HEK293 (cell line): ENCODE measurements around the gene FAM184A.

ENCODE experiments used
- CTCF ChIP-seq: fragments of 450-650 bp; formaldehyde crosslinking; IDR thresholded peaks from 2 replicates; pipeline ENCODE4 v1.5.1; 2016; ENCODE audit warnings: missing biosample characterization, missing genetic modification characterization
- SP2 ChIP-seq: fragments of 450-650 bp; formaldehyde crosslinking; IDR thresholded peaks from 2 replicates; pipeline ENCODE4 v1.5.1; 2016; ENCODE audit warnings: missing biosample characterization, missing genetic modification characterization
- ZFP41 ChIP-seq: fragments of 450-650 bp; formaldehyde crosslinking; IDR thresholded peaks from 2 replicates; pipeline ENCODE4 v1.5.1; 2016; ENCODE audit warnings: missing biosample characterization, missing genetic modification characterization, borderline replicate concordance
- ZNF184 ChIP-seq: fragments of 450-650 bp; IDR thresholded peaks from 2 replicates; pipeline ENCODE4 v1.5.1; 2018; ENCODE audit warnings: missing biosample characterization, mild to moderate bottlenecking, missing genetic modification characterization
- ZNF704 ChIP-seq: fragments of 450-650 bp; formaldehyde crosslinking; IDR thresholded peaks from 2 replicates; pipeline ENCODE4 v1.5.1; 2016; ENCODE audit warnings: missing biosample characterization, missing genetic modification characterization
- TF ChIP-seq, protein P1 (sequence below): fragments of 450-650 bp; formaldehyde crosslinking; IDR thresholded peaks from 2 replicates; pipeline ENCODE4 v1.5.1; 2016; ENCODE audit warnings: missing biosample characterization, missing genetic modification characterization
- TF ChIP-seq, protein P2 (sequence below): fragments of 450-650 bp; formaldehyde crosslinking; IDR thresholded peaks from 2 replicates; pipeline ENCODE4 v1.5.1; 2016; ENCODE audit warnings: missing biosample characterization, missing genetic modification characterization, low read depth
- TF ChIP-seq, protein P3 (sequence below): fragments of 450-650 bp; formaldehyde crosslinking; IDR thresholded peaks from 2 replicates; pipeline ENCODE4 v1.5.1; 2016; ENCODE audit warnings: missing biosample characterization, missing genetic modification characterization

- TF ChIP-seq ZFP41 (tag by site-specific recombination) (no peak), ZNF704 (tag by site-specific recombination) (no peak), CTCF (tag by site-specific recombination) (no peak), ZNF184 (tag by site-specific recombination) (no peak), SP2 (tag by site-specific recombination) (no peak)
- TF ChIP-seq, protein P1, sequence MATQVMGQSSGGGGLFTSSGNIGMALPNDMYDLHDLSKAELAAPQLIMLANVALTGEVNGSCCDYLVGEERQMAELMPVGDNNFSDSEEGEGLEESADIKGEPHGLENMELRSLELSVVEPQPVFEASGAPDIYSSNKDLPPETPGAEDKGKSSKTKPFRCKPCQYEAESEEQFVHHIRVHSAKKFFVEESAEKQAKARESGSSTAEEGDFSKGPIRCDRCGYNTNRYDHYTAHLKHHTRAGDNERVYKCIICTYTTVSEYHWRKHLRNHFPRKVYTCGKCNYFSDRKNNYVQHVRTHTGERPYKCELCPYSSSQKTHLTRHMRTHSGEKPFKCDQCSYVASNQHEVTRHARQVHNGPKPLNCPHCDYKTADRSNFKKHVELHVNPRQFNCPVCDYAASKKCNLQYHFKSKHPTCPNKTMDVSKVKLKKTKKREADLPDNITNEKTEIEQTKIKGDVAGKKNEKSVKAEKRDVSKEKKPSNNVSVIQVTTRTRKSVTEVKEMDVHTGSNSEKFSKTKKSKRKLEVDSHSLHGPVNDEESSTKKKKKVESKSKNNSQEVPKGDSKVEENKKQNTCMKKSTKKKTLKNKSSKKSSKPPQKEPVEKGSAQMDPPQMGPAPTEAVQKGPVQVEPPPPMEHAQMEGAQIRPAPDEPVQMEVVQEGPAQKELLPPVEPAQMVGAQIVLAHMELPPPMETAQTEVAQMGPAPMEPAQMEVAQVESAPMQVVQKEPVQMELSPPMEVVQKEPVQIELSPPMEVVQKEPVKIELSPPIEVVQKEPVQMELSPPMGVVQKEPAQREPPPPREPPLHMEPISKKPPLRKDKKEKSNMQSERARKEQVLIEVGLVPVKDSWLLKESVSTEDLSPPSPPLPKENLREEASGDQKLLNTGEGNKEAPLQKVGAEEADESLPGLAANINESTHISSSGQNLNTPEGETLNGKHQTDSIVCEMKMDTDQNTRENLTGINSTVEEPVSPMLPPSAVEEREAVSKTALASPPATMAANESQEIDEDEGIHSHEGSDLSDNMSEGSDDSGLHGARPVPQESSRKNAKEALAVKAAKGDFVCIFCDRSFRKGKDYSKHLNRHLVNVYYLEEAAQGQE (tag by site-specific recombination): no peak
- TF ChIP-seq, protein P2, sequence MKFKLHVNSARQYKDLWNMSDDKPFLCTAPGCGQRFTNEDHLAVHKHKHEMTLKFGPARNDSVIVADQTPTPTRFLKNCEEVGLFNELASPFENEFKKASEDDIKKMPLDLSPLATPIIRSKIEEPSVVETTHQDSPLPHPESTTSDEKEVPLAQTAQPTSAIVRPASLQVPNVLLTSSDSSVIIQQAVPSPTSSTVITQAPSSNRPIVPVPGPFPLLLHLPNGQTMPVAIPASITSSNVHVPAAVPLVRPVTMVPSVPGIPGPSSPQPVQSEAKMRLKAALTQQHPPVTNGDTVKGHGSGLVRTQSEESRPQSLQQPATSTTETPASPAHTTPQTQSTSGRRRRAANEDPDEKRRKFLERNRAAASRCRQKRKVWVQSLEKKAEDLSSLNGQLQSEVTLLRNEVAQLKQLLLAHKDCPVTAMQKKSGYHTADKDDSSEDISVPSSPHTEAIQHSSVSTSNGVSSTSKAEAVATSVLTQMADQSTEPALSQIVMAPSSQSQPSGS (tag by site-specific recombination): no peak
- TF ChIP-seq, protein P3, sequence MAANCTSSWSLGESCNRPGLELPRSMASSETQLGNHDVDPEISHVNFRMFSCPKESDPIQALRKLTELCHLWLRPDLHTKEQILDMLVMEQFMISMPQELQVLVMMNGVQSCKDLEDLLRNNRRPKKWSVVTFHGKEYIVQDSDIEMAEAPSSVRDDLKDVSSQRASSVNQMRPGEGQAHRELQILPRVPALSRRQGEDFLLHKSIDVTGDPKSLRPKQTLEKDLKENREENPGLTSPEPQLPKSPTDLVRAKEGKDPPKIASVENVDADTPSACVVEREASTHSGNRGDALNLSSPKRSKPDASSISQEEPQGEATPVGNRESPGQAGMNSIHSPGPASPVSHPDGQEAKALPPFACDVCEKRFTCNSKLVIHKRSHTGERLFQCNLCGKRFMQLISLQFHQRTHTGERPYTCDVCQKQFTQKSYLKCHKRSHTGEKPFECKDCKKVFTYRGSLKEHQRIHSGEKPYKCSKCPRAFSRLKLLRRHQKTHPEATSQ (tag by site-specific recombination): no peak
These were observed 147.8 kb downstream of the FAM184A start for GRCh38 chr6:118930680-118931079.
